Measurements from ENCODE around the gene UBE2J2. TPM values are rescaled to one million over a fixed set of nuclear protein-coding genes. Genes with fewer than 3 reads are reported as not detected.

Gene UBE2J2
- total and polyA plus RNA-seq, 10 donors = 39.1 to 69.7 (median 55.3) TPM

DNA sequence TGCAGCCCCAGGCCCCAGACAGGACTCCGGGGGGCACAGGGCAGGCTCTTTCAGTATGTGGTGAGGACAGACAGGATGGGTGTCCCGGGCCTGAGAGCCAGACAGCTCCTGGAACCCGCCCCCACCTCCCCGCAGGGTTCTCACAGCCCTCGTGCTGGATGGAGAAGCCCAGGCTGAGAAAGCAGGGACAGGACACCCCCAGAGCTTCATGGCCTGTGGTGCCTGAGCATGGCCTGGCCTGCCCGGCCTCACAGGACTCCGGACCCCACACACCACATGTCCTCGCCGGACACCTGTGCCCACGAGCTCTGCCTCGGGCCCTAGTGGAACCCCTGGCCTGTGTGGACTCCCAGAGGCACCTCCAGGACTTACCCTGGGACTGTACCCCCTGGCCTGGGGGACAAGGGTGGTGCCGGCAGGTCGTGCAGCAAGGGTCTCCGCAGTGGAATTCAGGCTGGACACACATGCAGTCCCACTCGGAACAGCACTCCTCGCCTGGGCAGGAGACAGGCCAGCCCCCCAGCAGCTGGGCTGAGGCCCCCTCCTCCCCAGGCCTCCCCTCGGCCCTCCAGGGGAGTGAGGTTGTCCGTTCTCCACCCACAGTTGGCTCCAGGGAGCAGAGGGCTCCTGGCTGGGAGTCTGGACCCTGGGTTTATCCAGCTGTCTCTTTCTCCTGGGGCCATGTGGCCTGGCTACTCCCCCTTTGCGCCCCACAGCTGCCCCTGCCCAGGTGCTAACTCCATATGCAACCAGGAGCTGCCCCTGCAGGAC, 68.5 kb downstream of the UBE2J2 start:
- Histone ChIP-seq H3K27ac (peak overlapping the region in 2 of 8 donors; percentile 53 to 70), H3K36me3 (no peaks in the 10 kb centered on the region), H3K27me3 (replicated peaks in 1 of 7) (peaks cover 0 to 85% (median 34%) of the 10 kb centered on the region in 7 donors), H3K4me1 (peaks cover 35 to 75% (median 52%) of the 10 kb centered on the region in 6 donors), H3K4me3 (peak overlapping the region in 4 of 8 donors; percentile 32 to 68 (median 42)), H3K9me3 (no peaks in the 10 kb centered on the region)
- intact Hi-C loops (cut with DNase I; ENCODE audit: low total_unique reads) = no loop called here
- WGBS, 5 donors = 78 to 93% (median 87%) methylated on average over 7 to 19 of the region's 19 CpGs
- DNase-seq = no peak
- TF ChIP-seq POLR2A (IDR thresholded peaks at IDR 0.05) (no peak), POLR2AphosphoS5 (IDR thresholded peaks at IDR 0.05) (no peak)
- TF ChIP-seq, protein P1, sequence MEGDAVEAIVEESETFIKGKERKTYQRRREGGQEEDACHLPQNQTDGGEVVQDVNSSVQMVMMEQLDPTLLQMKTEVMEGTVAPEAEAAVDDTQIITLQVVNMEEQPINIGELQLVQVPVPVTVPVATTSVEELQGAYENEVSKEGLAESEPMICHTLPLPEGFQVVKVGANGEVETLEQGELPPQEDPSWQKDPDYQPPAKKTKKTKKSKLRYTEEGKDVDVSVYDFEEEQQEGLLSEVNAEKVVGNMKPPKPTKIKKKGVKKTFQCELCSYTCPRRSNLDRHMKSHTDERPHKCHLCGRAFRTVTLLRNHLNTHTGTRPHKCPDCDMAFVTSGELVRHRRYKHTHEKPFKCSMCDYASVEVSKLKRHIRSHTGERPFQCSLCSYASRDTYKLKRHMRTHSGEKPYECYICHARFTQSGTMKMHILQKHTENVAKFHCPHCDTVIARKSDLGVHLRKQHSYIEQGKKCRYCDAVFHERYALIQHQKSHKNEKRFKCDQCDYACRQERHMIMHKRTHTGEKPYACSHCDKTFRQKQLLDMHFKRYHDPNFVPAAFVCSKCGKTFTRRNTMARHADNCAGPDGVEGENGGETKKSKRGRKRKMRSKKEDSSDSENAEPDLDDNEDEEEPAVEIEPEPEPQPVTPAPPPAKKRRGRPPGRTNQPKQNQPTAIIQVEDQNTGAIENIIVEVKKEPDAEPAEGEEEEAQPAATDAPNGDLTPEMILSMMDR (IDR thresholded peaks at IDR 0.05 in 8 of 11, conservative IDR thresholded peaks at IDR 0.05 in 3 of 11) = no peak

DNA sequence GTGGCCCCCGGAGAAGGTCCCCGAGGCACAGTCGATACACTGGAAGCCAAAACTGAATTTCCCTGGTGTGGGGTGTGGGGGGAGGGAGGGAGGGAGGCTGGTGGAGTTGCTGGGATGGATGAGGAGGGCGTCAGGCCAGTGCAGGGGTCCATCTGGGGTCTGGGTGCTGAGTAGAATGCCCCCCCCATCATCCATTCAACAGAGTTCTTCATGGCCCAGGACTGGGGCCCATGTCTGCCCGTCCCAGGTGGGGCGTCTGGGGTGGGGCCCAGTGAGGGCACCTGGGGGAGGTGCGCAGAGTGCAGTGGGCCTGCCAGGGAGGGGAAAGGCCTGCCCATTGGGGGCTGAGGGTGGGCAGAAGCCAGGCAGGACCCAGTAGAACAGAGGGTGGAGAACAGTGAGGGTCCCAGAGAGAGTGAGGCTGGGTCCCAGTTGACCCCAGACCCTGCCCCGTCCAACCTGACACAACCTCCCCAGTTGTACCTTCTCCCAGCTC, 69.2 kb downstream of the UBE2J2 start:
- Histone ChIP-seq H3K4me3 (no peak overlapping the region), H3K27ac (no peak overlapping the region), H3K27me3 (replicated peaks in 1 of 7) (peaks cover 0 to 86% (median 34%) of the 10 kb centered on the region in 7 donors), H3K36me3 (no peaks in the 10 kb centered on the region), H3K9me3 (no peaks in the 10 kb centered on the region), H3K4me1 (peaks cover 35 to 72% (median 53%) of the 10 kb centered on the region in 6 donors)
- no peak for DNase-seq
- TF ChIP-seq, protein P1 (IDR thresholded peaks at IDR 0.05 in 8 of 11, conservative IDR thresholded peaks at IDR 0.05 in 3 of 11) = no peak
- TF ChIP-seq POLR2AphosphoS5 (IDR thresholded peaks at IDR 0.05) = no peak
- TF ChIP-seq POLR2A (IDR thresholded peaks at IDR 0.05) = no peak
- intact Hi-C loops (cut with DNase I; ENCODE audit: low total_unique reads) = no loop called here
- 83 to 92% (median 86%) methylated on average over 6 to 8 of the region's 8 CpGs for WGBS, 5 donors

Small RNAs within 50 kb of the gene (microRNA-seq; reads per million reads assigned to microRNA genes)
- gene MIR6726 = 0 to 5.8 (median 1.1) reads per million in 3 donors
- gene MIR6727 = 0.35 to 1.1 (median 0.57) reads per million in 3 donors

Small RNAs within 50 kb of the gene (small RNA-seq; reads per million reads assigned to genes)
- gene MIR6726 = 0 to 0.30 (median 0.10) reads per million in 4 donors

Other genes with a start within 250 kb of the UBE2J2 start
- gene RNF223, start 199.5 kb downstream of the UBE2J2 start, total RNA-seq = not detected
- gene RNF223, start 199.5 kb downstream of the UBE2J2 start, polyA plus RNA-seq = not detected
- gene C1orf159, start 157.8 kb downstream of the UBE2J2 start, total RNA-seq = 10 to 100 TPM; 12.1 to 22.5 (median 18.7) TPM
- 10 to 100 TPM in 2 of 3 donors, 1 to 10 TPM in 1; 8.5 to 25.7 (median 24.1) TPM for gene C1orf159, start 157.8 kb downstream of the UBE2J2 start, polyA plus RNA-seq
- under 1 TPM in 2 of 7 donors, not detected in 5; 0.17 to 0.34 TPM for gene TTLL10, start 100.0 kb downstream of the UBE2J2 start, total RNA-seq
- under 1 TPM in 2 of 3 donors, not detected in 1; 0.02 to 0.03 TPM for gene TTLL10, start 100.0 kb downstream of the UBE2J2 start, polyA plus RNA-seq
- 1 to 10 TPM; 5.2 to 9.9 (median 7.5) TPM for gene TNFRSF18, start 67.3 kb downstream of the UBE2J2 start, total RNA-seq
- gene TNFRSF18, start 67.3 kb downstream of the UBE2J2 start, polyA plus RNA-seq = 10 to 100 TPM in 1 of 3 donors, 1 to 10 TPM in 2; 7.2 to 16.3 (median 9.3) TPM
- 10 to 100 TPM in 5 of 7 donors, 1 to 10 TPM in 2; 6.6 to 18.9 (median 12.5) TPM for gene TNFRSF4, start 59.7 kb downstream of the UBE2J2 start, total RNA-seq
- gene TNFRSF4, start 59.7 kb downstream of the UBE2J2 start, polyA plus RNA-seq = 10 to 100 TPM; 14.7 to 23.4 (median 14.7) TPM
- 100 to 1,000 TPM in 4 of 7 donors, 10 to 100 TPM in 3; 87.2 to 145 (median 114) TPM for gene SDF4, start 41.9 kb downstream of the UBE2J2 start, total RNA-seq
- gene SDF4, start 41.9 kb downstream of the UBE2J2 start, polyA plus RNA-seq = 10 to 100 TPM; 39.1 to 84.2 (median 49.4) TPM
- 10 to 100 TPM; 13.2 to 25.1 (median 19.3) TPM for gene B3GALT6, start 41.6 kb downstream of the UBE2J2 start, total RNA-seq
- gene B3GALT6, start 41.6 kb downstream of the UBE2J2 start, polyA plus RNA-seq = 10 to 100 TPM in 2 of 3 donors, 1 to 10 TPM in 1; 7.9 to 16.6 (median 12.1) TPM
- 1 to 10 TPM in 3 of 7 donors, under 1 TPM in 1, not detected in 3; 0.87 to 3.6 (median 1.8) TPM for gene C1QTNF12, start 27.1 kb downstream of the UBE2J2 start, total RNA-seq
- gene C1QTNF12, start 27.1 kb downstream of the UBE2J2 start, polyA plus RNA-seq = 1 to 10 TPM; 1.3 to 5.5 (median 1.4) TPM
- 10 to 100 TPM in 1 of 7 donors, 1 to 10 TPM in 6; 2.5 to 10.5 (median 3.4) TPM for gene SCNN1D, start 6.6 kb upstream of the UBE2J2 start, total RNA-seq
- gene SCNN1D, start 6.6 kb upstream of the UBE2J2 start, polyA plus RNA-seq = 10 to 100 TPM in 2 of 3 donors, 1 to 10 TPM in 1; 3.7 to 16.9 (median 11.9) TPM
- gene ACAP3, start 34.1 kb upstream of the UBE2J2 start, total RNA-seq = 10 to 100 TPM; 33.0 to 62.3 (median 41.7) TPM
- gene ACAP3, start 34.1 kb upstream of the UBE2J2 start, polyA plus RNA-seq = 10 to 100 TPM; 12.6 to 89.7 (median 32.6) TPM
- 10 to 100 TPM; 11.4 to 22.9 (median 13.9) TPM for gene PUSL1, start 34.7 kb upstream of the UBE2J2 start, total RNA-seq
- 10 to 100 TPM in 2 of 3 donors, 1 to 10 TPM in 1; 9.8 to 17.8 (median 10.5) TPM for gene PUSL1, start 34.7 kb upstream of the UBE2J2 start, polyA plus RNA-seq
- gene INTS11, start 50.8 kb upstream of the UBE2J2 start, total RNA-seq = 100 to 1,000 TPM in 4 of 7 donors, 10 to 100 TPM in 3; 89.2 to 114 (median 100) TPM
- gene INTS11, start 50.8 kb upstream of the UBE2J2 start, polyA plus RNA-seq = 100 to 1,000 TPM; 106 to 203 (median 202) TPM
- gene CPTP, start 50.9 kb upstream of the UBE2J2 start, total RNA-seq = 10 to 100 TPM; 16.9 to 42.1 (median 29.1) TPM
- gene CPTP, start 50.9 kb upstream of the UBE2J2 start, polyA plus RNA-seq = 10 to 100 TPM in 2 of 3 donors, 1 to 10 TPM in 1; 7.5 to 24.9 (median 10.4) TPM
- 1 to 10 TPM in 6 of 7 donors, under 1 TPM in 1; 0.77 to 5.9 (median 3.0) TPM for gene TAS1R3, start 57.4 kb upstream of the UBE2J2 start, total RNA-seq
- 1 to 10 TPM in 1 of 3 donors, under 1 TPM in 2; 0.23 to 1.6 (median 0.37) TPM for gene TAS1R3, start 57.4 kb upstream of the UBE2J2 start, polyA plus RNA-seq
- gene DVL1, start 75.6 kb upstream of the UBE2J2 start, total RNA-seq = 10 to 100 TPM; 34.4 to 59.1 (median 40.1) TPM
- gene DVL1, start 75.6 kb upstream of the UBE2J2 start, polyA plus RNA-seq = 10 to 100 TPM; 18.1 to 57.3 (median 27.7) TPM
- gene MXRA8, start 84.7 kb upstream of the UBE2J2 start, total RNA-seq = 10 to 100 TPM; 25.9 to 71.7 (median 49.3) TPM
- gene MXRA8, start 84.7 kb upstream of the UBE2J2 start, polyA plus RNA-seq = 10 to 100 TPM; 37.9 to 57.5 (median 44.8) TPM
- gene AURKAIP1, start 101.4 kb upstream of the UBE2J2 start, total RNA-seq = 10 to 100 TPM; 61.3 to 85.1 (median 71.7) TPM
- gene AURKAIP1, start 101.4 kb upstream of the UBE2J2 start, polyA plus RNA-seq = 100 to 1,000 TPM; 149 to 174 (median 151) TPM
- 100 to 1,000 TPM; 167 to 299 (median 208) TPM for gene CCNL2, start 125.5 kb upstream of the UBE2J2 start, total RNA-seq
- gene CCNL2, start 125.5 kb upstream of the UBE2J2 start, polyA plus RNA-seq = 100 to 1,000 TPM; 111 to 230 (median 199) TPM
- 100 to 1,000 TPM in 3 of 7 donors, 10 to 100 TPM in 4; 67.4 to 144 (median 91.3) TPM for gene MRPL20, start 133.4 kb upstream of the UBE2J2 start, total RNA-seq
- 100 to 1,000 TPM; 101 to 168 (median 122) TPM for gene MRPL20, start 133.4 kb upstream of the UBE2J2 start, polyA plus RNA-seq
- 1 to 10 TPM in 5 of 7 donors, under 1 TPM in 2; 0.43 to 2.7 (median 1.2) TPM for gene ANKRD65, start 147.4 kb upstream of the UBE2J2 start, total RNA-seq
- gene ANKRD65, start 147.4 kb upstream of the UBE2J2 start, polyA plus RNA-seq = 1 to 10 TPM; 2.3 to 4.3 (median 3.0) TPM
- gene VWA1, start 161.8 kb upstream of the UBE2J2 start, total RNA-seq = 10 to 100 TPM in 6 of 7 donors, 1 to 10 TPM in 1; 3.9 to 18.0 (median 13.1) TPM
- 10 to 100 TPM in 2 of 3 donors, 1 to 10 TPM in 1; 4.1 to 12.7 (median 11.0) TPM for gene VWA1, start 161.8 kb upstream of the UBE2J2 start, polyA plus RNA-seq
- gene ATAD3C, start 175.8 kb upstream of the UBE2J2 start, total RNA-seq = 1 to 10 TPM in 2 of 7 donors, under 1 TPM in 3, not detected in 2; 0.25 to 3.9 (median 0.57) TPM
- under 1 TPM; 0.55 to 0.85 (median 0.83) TPM for gene ATAD3C, start 175.8 kb upstream of the UBE2J2 start, polyA plus RNA-seq
- 10 to 100 TPM; 11.5 to 39.8 (median 23.7) TPM for gene ATAD3B, start 197.9 kb upstream of the UBE2J2 start, total RNA-seq
- gene ATAD3B, start 197.9 kb upstream of the UBE2J2 start, polyA plus RNA-seq = 10 to 100 TPM; 21.7 to 62.3 (median 45.8) TPM
- 10 to 100 TPM; 11.3 to 25.7 (median 17.8) TPM for gene ATAD3A, start 238.3 kb upstream of the UBE2J2 start, total RNA-seq
- gene ATAD3A, start 238.3 kb upstream of the UBE2J2 start, polyA plus RNA-seq = 10 to 100 TPM; 13.4 to 29.0 (median 14.3) TPM

All from spleen (tissue), 11 donors.